ENCODE data around the gene PSMB9.
"Not testable (repeated sequence)": the region's sequence is repeated elsewhere in the genome, so short reads cannot be mapped to it uniquely, and the experiment has no call there.

PSMB9 gene

GRCh38 chr6:32865724-32866443, 11.9 kb downstream of the PSMB9 start:
- DNase-seq, result no peak

DNA sequence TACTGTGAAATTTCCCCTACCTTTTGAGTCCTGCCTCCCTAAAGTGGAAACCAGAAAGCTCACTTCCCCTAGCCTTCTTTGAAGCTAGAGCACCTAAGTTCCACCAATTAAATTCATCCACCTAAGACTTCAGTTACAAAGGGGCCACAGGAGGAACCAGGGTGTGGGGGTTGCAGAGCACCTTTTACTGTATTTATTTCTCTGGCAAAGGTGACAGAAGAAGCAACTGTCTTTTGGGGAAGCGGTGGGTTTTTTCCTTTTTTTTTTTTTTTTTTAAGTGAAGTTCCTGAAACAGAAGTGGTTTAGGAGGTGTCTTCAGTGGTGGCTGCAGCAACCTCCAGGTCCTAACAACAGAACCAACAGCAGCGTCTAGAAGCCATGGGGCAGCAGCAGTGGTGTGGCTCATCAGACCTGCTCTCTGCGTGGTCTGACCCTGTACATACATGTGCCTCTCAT, 13.1 kb downstream of the PSMB9 start:
- no peak for DNase-seq

DNA sequence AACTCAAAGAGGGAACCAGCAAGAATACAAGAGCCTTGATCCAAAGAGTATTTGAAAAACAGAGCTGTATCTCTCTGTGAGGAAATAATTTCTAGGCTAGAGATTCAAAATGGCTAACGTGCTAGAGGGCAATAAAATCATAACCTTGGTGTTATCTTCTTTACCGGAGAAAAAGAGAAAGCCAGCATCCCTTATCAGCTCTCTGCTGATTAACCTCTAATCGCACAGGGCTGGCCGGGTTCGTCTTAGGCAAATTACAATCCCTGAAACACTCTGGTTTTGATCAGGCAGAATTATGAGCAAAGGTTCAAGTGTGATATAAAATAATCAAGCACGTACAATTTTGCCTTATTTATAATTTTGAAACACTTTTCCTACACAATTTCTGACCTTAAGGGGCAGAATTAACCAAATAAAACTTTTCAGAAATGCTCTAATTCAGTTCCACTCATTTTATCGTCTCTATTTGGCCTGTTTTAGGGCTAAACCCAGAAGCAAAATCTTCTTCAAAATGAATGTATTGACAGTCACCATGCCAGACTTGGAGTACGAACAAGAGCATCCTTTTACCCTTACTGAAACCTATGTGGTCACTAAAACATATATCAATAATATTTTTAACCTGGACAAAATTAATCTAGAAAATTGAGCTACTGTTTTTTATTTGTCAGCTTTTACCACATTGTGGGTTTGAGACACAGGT, 13.7 kb downstream of the PSMB9 start:
- no peak for DNase-seq

- peak; percentile 86 for DNase-seq
Measured at GRCh38 chr6:32868257-32868788, 14.3 kb downstream of the PSMB9 start.

- DNase-seq, result not testable (repeated sequence)
Measured at GRCh38 chr6:32873947-32874346, 20.0 kb downstream of the PSMB9 start.

GRCh38 chr6:32876603-32877002, 22.6 kb downstream of the PSMB9 start:
- DNase-seq, result no peak

DNA sequence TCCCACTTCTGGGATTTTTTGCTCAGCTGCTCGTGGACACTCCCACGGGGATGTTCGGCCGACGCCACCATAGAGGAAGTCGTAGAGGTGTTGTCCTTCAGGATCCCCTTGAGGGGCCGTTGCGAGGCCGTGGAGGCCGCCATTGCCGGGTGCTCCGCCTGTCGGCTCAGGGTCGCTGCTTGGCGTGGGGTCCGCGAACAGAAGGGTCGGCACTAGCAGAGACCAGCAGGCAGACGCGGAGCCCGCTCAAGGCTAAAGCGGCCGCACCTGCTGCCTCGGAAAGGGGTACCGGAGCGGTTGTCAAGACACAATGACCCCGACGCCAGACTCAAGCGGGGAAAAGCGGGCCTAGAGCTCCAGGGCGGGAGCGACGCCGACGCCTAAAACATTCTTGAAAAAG, 25.7 kb downstream of the PSMB9 start:
- DNase-seq, result no peak

DNA sequence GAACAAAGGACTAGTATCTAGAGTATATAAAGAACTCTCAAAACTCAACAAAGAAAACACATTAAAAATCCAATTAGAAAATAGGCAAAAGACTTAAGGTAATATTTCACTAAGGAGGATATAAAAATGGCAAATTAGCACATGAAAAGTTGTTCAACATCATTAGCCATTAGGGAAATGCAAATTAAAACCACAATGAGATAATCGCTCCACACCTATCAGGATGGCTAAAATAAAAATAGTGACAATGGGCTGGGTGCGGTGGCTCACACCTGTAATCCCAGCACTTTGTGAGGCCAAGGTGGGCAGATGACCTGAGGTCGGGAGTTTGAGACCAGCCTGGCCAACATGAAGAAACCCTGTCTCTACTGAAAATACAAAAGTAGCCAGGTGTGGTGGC, 27.0 kb downstream of the PSMB9 start:
- not testable (repeated sequence) for DNase-seq

DNA sequence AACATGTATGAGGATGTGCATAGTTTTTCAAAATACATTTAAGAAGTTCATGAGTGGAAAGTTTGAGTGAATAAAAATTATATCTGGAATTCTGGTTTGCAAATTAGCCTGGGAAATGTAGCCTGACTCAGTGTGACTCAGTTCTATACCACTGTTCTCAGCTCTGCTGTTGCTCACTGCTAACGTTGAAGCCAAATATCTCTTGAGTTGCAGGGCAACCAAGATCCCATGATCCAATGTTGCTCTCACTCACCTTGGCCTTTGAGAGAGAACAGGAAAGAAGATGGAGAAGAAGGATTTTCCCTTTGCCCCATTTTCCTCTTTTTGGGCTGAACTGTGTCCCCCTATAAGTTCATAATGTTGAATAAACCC, 28.9 kb downstream of the PSMB9 start:
- DNase-seq, result no peak

DNA sequence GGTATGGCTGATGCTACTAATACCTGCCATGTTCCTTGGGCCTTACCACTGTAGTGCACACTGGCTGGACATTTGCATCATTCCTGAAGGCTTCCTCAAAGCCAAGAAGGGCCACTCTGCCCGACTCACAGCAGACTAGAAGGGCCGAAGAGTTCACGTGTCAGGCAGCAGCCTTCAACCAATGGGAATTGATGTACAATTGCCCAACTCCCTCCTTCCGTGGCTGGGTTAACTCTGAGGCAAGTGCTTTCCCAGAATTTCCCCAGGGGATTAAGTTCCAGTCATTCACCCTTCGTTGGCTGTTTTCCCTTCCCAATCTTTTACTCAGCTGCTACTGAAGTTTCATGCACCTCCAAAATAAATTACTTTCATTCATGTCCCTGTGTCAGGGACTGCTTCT, 29.8 kb downstream of the PSMB9 start:
- DNase-seq, result no peak

GRCh38 chr6:32885698-32886286, 31.8 kb downstream of the PSMB9 start:
- peak; percentile 87 for DNase-seq

DNA sequence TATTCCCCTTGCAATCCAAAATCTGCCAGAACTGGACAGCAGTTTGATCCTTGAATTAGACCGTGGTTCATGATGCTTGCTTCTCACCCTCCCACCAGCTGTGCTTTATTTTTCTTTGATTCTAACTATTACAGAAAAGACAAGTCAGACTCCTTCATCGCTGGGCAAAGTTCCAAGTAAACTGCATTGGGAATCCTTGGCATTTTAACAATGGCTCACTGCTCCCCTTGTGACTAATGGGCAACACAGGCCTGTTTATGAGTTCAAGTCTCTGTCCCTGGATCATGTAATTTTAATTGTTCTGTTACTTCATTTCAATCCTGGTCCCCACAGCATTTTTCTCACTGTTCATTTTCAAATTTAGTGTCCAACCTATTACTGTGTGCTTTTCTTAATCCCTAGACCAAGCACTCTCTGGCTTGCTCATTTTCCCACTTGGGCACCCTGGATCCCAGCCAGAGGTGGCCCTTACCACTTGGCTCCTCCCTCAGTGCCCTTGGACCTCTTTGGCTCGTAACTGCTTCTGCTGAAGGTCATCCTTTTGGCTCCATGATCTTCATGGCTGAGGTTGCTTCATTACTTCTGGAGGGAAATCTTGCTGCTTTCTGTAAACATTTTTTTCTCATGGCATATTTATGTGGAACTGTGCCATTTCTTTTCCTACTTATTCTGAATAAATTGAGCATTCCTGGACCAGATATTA, 32.8 kb downstream of the PSMB9 start:
- no peak for DNase-seq

GRCh38 chr6:32887616-32888015, 33.6 kb downstream of the PSMB9 start:
- no peak for DNase-seq

- no peak for DNase-seq
Measured at GRCh38 chr6:32888576-32888975, 34.6 kb downstream of the PSMB9 start.

- no peak for DNase-seq
Measured at GRCh38 chr6:32889533-32889932, 35.5 kb downstream of the PSMB9 start.

GRCh38 chr6:32890831-32891230, 36.8 kb downstream of the PSMB9 start:
- DNase-seq, result no peak

- peak; percentile 92 for DNase-seq
Measured at GRCh38 chr6:32894085-32895005, 40.4 kb downstream of the PSMB9 start.

DNA sequence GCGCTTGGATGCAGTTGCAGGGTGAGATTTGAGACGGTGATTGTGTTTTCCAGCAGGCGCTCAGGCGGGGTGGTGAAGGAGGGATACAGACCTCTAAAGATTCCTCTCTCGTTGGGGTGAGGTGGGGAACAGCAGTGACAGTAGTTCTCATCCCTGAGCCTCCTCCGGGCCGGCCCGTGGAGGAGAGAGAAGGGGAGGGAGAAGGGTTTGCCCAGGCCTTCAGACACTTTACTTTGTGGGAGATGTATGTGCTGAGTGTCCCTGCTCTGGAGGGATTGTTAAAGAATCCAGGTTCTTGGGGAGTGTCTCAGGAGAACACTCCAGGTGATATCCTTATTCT, 41.0 kb downstream of the PSMB9 start:
- DNase-seq, result no peak

GRCh38 chr6:32903952-32904351, 50.0 kb downstream of the PSMB9 start:
- no peak for DNase-seq

DNA sequence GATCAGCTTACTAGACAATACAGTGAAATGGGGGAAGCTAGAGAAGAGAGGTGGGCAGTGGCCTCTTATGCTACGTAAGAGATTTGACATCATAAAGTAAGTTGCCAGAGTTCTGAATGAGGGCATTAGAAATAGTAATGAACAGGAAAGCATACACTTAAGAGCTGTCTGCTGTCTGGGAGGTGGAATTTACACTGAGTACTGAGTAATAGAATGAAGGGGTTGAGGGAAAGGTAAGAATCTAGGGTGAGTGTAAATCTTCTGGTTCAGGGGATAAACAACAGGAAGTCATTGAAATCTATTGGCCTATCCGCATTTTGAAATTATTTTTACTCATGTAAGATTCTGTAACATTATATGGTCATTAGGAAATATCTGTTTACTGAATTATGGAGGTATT, 51.1 kb downstream of the PSMB9 start:
- DNase-seq, result no peak

DNA sequence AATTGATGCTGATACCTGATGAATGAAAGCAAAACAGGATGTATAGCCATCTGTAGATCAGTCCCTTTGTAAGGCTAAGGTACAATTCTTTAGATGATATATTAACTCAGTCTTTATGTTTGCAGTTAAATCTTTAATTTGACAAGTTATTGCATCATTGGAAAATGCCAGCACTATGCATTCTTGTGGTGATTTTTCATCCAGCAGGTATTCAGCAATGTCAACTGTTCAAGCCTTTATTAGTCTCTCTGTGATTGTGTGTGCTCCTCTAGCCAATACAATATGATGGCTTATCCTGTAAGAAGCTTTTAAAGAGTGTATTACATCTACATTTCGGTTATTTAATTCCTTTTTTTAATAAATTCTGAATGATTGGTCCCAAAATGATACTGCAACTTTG, 52.5 kb downstream of the PSMB9 start:
- DNase-seq, result no peak

- no peak for DNase-seq
Measured at GRCh38 chr6:32908897-32909296, 54.9 kb downstream of the PSMB9 start.
